Measurements from ENCODE around the gene SLC22A7.

DNA sequence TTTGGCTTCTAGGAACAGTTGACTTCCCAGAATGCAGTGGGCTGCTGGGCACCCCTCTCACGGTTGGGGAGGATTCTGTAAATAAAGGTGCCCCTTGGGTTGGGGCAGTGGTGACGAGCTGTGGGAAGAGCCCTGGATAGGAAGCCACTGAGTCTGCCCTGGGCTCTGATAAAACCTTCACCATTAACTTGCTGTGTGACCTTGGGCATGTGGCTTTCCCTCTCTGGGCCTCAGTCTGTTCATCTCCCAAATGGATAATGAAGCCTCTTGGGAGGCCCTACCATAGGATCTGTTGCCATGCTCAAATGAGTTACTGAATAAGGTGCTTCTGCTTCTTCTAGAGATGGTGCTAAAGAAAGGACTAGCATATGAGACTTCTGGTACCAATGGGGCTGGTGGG is 6.8 kb downstream of the SLC22A7 start:
- TF ChIP-seq ZC3H10 (CRISPR knock-in tag; IDR thresholded peaks at IDR 0.05) (no peak), PPARA (CRISPR knock-in tag; IDR thresholded peaks at IDR 0.05; ENCODE audit: borderline replicate concordance) (no peak), CSDC2 (CRISPR knock-in tag; IDR thresholded peaks at IDR 0.05) (no peak), RARB (CRISPR knock-in tag; IDR thresholded peaks at IDR 0.05) (no peak), ZFP30 (CRISPR knock-in tag; IDR thresholded peaks at IDR 0.05) (no peak), ZFP3 (CRISPR knock-in tag; IDR thresholded peaks at IDR 0.05) (no peak), ZNF565 (CRISPR knock-in tag; conservative IDR thresholded peaks at IDR 0.05; ENCODE audit: low read depth) (no peak), ARNTL (CRISPR knock-in tag; IDR thresholded peaks at IDR 0.05; ENCODE audit: borderline replicate concordance, low read depth) (no peak), ESRRG (CRISPR knock-in tag; IDR thresholded peaks at IDR 0.05) (no peak), ZNF8 (CRISPR knock-in tag; IDR thresholded peaks at IDR 0.05) (no peak)
- TF ChIP-seq, protein P1, sequence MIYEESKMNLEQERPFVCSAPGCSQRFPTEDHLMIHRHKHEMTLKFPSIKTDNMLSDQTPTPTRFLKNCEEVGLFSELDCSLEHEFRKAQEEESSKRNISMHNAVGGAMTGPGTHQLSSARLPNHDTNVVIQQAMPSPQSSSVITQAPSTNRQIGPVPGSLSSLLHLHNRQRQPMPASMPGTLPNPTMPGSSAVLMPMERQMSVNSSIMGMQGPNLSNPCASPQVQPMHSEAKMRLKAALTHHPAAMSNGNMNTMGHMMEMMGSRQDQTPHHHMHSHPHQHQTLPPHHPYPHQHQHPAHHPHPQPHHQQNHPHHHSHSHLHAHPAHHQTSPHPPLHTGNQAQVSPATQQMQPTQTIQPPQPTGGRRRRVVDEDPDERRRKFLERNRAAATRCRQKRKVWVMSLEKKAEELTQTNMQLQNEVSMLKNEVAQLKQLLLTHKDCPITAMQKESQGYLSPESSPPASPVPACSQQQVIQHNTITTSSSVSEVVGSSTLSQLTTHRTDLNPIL (CRISPR knock-in tag; IDR thresholded peaks at IDR 0.05; ENCODE audit: low read depth), result no peak
- TF ChIP-seq, protein P2, sequence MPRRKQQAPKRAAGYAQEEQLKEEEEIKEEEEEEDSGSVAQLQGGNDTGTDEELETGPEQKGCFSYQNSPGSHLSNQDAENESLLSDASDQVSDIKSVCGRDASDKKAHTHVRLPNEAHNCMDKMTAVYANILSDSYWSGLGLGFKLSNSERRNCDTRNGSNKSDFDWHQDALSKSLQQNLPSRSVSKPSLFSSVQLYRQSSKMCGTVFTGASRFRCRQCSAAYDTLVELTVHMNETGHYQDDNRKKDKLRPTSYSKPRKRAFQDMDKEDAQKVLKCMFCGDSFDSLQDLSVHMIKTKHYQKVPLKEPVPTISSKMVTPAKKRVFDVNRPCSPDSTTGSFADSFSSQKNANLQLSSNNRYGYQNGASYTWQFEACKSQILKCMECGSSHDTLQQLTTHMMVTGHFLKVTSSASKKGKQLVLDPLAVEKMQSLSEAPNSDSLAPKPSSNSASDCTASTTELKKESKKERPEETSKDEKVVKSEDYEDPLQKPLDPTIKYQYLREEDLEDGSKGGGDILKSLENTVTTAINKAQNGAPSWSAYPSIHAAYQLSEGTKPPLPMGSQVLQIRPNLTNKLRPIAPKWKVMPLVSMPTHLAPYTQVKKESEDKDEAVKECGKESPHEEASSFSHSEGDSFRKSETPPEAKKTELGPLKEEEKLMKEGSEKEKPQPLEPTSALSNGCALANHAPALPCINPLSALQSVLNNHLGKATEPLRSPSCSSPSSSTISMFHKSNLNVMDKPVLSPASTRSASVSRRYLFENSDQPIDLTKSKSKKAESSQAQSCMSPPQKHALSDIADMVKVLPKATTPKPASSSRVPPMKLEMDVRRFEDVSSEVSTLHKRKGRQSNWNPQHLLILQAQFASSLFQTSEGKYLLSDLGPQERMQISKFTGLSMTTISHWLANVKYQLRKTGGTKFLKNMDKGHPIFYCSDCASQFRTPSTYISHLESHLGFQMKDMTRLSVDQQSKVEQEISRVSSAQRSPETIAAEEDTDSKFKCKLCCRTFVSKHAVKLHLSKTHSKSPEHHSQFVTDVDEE (CRISPR knock-in tag; IDR thresholded peaks at IDR 0.05), result no peak

Measured in SK-N-SH treated with all-trans-retinoic acid at 6 μM for 48 hours (cell line).